Measurements from ENCODE around the gene NAA80. TPM values are rescaled to one million over a fixed set of nuclear protein-coding genes. Genes with fewer than 3 reads are reported as not detected.

NAA80 gene
- polyA plus RNA-seq, 1 donor from 2014 or later, result 4.6 TPM

GRCh38 chr3:50294492-50295403 lies 4.5 kb downstream of the NAA80 start:
- H3K4me3 ChIP-seq (ENCODE audit: low read length), result no peak overlapping the region
- H3K27me3 ChIP-seq (ENCODE audit: insufficient read depth, low read depth, low read length), result no peaks in the 10 kb centered on the region
- H3F3A ChIP-seq (ENCODE audit: insufficient read depth, low read length, poor library complexity, severe bottlenecking), result no peaks in the 10 kb centered on the region
- no peak overlapping the region for H2AFZ ChIP-seq (ENCODE audit: low read depth, low read length)
- H3K4me2 ChIP-seq (ENCODE audit: low read length), result no peak overlapping the region
- no peaks in the 10 kb centered on the region for H3K36me3 ChIP-seq (ENCODE audit: insufficient read depth, low read length)
- no peaks in the 10 kb centered on the region for H3K9me3 ChIP-seq (ENCODE audit: low read length)
- no peaks in the 10 kb centered on the region for H4K20me1 ChIP-seq (ENCODE audit: insufficient read depth)
- H3K79me2 ChIP-seq (replicated peaks; ENCODE audit: insufficient read depth, low read length), result peaks cover 6% of the 10 kb centered on the region
- H3K9me2 ChIP-seq (ENCODE audit: insufficient read depth, low read length), result no peaks in the 10 kb centered on the region
- TF ChIP-seq POLR2AphosphoS5 (IDR thresholded peaks at IDR 0.05) (no peak), CTCF (IDR thresholded peaks at IDR 0.05; ENCODE audit: poor library complexity, severe bottlenecking) (no peak), TAF1 (IDR thresholded peaks at IDR 0.05; ENCODE audit: low read depth) (no peak), EP300 (conservative IDR thresholded peaks at IDR 0.05; ENCODE audit: poor library complexity, severe bottlenecking) (no peak)
- no peak overlapping the region for H3K27ac ChIP-seq (ENCODE audit: low read length)
- H3K9ac ChIP-seq (ENCODE audit: low read length), result no peak overlapping the region

- H4K20me1 ChIP-seq (ENCODE audit: insufficient read depth), result no peaks in the 10 kb centered on the region
- no peak overlapping the region for H3K27ac ChIP-seq (ENCODE audit: low read length)
- no peak overlapping the region for H3K9ac ChIP-seq (ENCODE audit: low read length)
- no peak overlapping the region for H3K4me3 ChIP-seq (ENCODE audit: low read length)
- H3K27me3 ChIP-seq (ENCODE audit: insufficient read depth, low read depth, low read length), result no peaks in the 10 kb centered on the region
- H3K9me3 ChIP-seq (ENCODE audit: low read length), result no peaks in the 10 kb centered on the region
- H3K9me2 ChIP-seq (ENCODE audit: insufficient read depth, low read length), result no peaks in the 10 kb centered on the region
- no peaks in the 10 kb centered on the region for H3K36me3 ChIP-seq (ENCODE audit: insufficient read depth, low read length)
- no peaks in the 10 kb centered on the region for H3F3A ChIP-seq (ENCODE audit: insufficient read depth, low read length, poor library complexity, severe bottlenecking)
- H3K79me2 ChIP-seq (replicated peaks; ENCODE audit: insufficient read depth, low read length), result peaks cover 6% of the 10 kb centered on the region
- TF ChIP-seq CTCF (IDR thresholded peaks at IDR 0.05; ENCODE audit: poor library complexity, severe bottlenecking), result no peak
- no peak for TF ChIP-seq RAD21 (conservative IDR thresholded peaks at IDR 0.05)
- TF ChIP-seq SMC3 (conservative IDR thresholded peaks at IDR 0.05; ENCODE audit: poor library complexity), result no peak
- no peak for TF ChIP-seq EZH2 (IDR thresholded peaks at IDR 0.05; ENCODE audit: borderline replicate concordance, insufficient read depth, low read length, poor library complexity, severe bottlenecking)
- no peak for TF ChIP-seq MXI1 (conservative IDR thresholded peaks at IDR 0.05; ENCODE audit: poor library complexity, severe bottlenecking)
- no peak for TF ChIP-seq TAF1 (IDR thresholded peaks at IDR 0.05; ENCODE audit: low read depth)
- no peak for TF ChIP-seq REST (IDR thresholded peaks at IDR 0.05; ENCODE audit: borderline replicate concordance)
- no peak for TF ChIP-seq POLR2AphosphoS5 (IDR thresholded peaks at IDR 0.05)
- no peak for TF ChIP-seq EP300 (conservative IDR thresholded peaks at IDR 0.05; ENCODE audit: poor library complexity, severe bottlenecking)
- no peak overlapping the region for H2AFZ ChIP-seq (ENCODE audit: low read depth, low read length)
- no peak overlapping the region for H3K4me2 ChIP-seq (ENCODE audit: low read length)
These were observed 5.1 kb downstream of the NAA80 start for GRCh38 chr3:50294089-50294488.

Measured in neural cell (in vitro differentiated cells).